H54 (cell line): ENCODE results near the gene IFNA6.
"Not testable (repeated sequence)": the region's sequence is repeated elsewhere in the genome, so short reads cannot be mapped to it uniquely, and the experiment has no call there.

Experiments used
- DNase-seq: peaks from one replicate; pipeline ENCODE4 v3.0.0; 2011; ENCODE audit warnings: low spot score, mixed read lengths; ENCODE audit not compliant: insufficient read length
- FAIRE-seq: peaks from 3 replicates; lab custom pipeline; 2011; peaks lifted over from hg19 to GRCh38; lab: Jason Lieb, UNC
- POLR2A ChIP-seq: IDR thresholded peaks from 2 replicates; pipeline ENCODE4 v1.6.1; 2011; ENCODE audit warnings: low read depth, mild to moderate bottlenecking, low read length

IFNA6 gene

GRCh38 chr9:21350787-21351186 lies at the start of gene IFNA6:
Gene IFNA6, minus strand, starts transcription at chr9:21350887. Its CDS starts 0 bp downstream, at chr9:21350887.
- FAIRE-seq (no peak), DNase-seq (no peak)
- TF ChIP-seq POLR2A, result no peak

- FAIRE-seq, result no peak
These were observed 49.3 kb upstream of the IFNA6 start for GRCh38 chr9:21399956-21400355.

GRCh38 chr9:21398955-21399489 lies 48.3 kb upstream of the IFNA6 start:
- TF ChIP-seq POLR2A, result no peak
- FAIRE-seq (no peak), DNase-seq (no peak)

More at GRCh38 chr9:21399956-21400355, 49.3 kb upstream of the IFNA6 start:
- no peak for DNase-seq
- no peak for TF ChIP-seq POLR2A

GRCh38 chr9:21395778-21396717 lies 45.4 kb upstream of the IFNA6 start:
- FAIRE-seq, result peak; percentile 6

GRCh38 chr9:21392270-21392669 lies 41.6 kb upstream of the IFNA6 start:
- no peak for FAIRE-seq
- no peak for TF ChIP-seq POLR2A

More at GRCh38 chr9:21395778-21396717, 45.4 kb upstream of the IFNA6 start:
- TF ChIP-seq POLR2A, result no peak
- DNase-seq, result peak; percentile 19

GRCh38 chr9:21385131-21385670 lies 34.5 kb upstream of the IFNA6 start, which contains the start of gene IFNA2:
Gene IFNA2, minus strand, starts transcription at chr9:21385398. Its CDS starts 69 bp downstream, at chr9:21385329.
- no peak for TF ChIP-seq POLR2A
- DNase-seq (no peak), FAIRE-seq (no peak)

More at GRCh38 chr9:21392270-21392669, 41.6 kb upstream of the IFNA6 start:
- no peak for DNase-seq

GRCh38 chr9:21383627-21384026 lies 32.9 kb upstream of the IFNA6 start:
- DNase-seq (no peak), FAIRE-seq (peak; percentile 6)
- no peak for TF ChIP-seq POLR2A

GRCh38 chr9:21381448-21382339 lies 31.0 kb upstream of the IFNA6 start:
- TF ChIP-seq POLR2A, result no peak
- no peak for FAIRE-seq
- DNase-seq, result no peak

- not testable (repeated sequence) for DNase-seq, FAIRE-seq
These were observed 20.8 kb upstream of the IFNA6 start for GRCh38 chr9:21371467-21371866.

GRCh38 chr9:21367957-21368356 lies 17.3 kb upstream of the IFNA6 start, which contains the start of gene IFNA13:
Gene IFNA13, minus strand, starts transcription at chr9:21368057. Its CDS starts 47 bp downstream, at chr9:21368010.
- DNase-seq (no peak), FAIRE-seq (no peak)
- TF ChIP-seq POLR2A, result no peak

- not testable (repeated sequence) for FAIRE-seq, DNase-seq
These were observed 16.5 kb upstream of the IFNA6 start for GRCh38 chr9:21367169-21367568.

- no peak for FAIRE-seq
- no peak for TF ChIP-seq POLR2A
These were observed 11.6 kb upstream of the IFNA6 start for GRCh38 chr9:21362287-21362686.

More at GRCh38 chr9:21362287-21362686, 11.6 kb upstream of the IFNA6 start:
- no peak for DNase-seq
